ENCODE results near the gene S100A7A.

Gene S100A7A

GRCh38 chr1:153437236-153437635 is 20.9 kb downstream of the S100A7A start:
- Histone ChIP-seq H3K27ac (no peak overlapping the region), H3K9me3 (ENCODE audit: severe bottlenecking) (peaks cover 12% of the 10 kb centered on the region), H3K36me3 (no peaks in the 10 kb centered on the region), H3K27me3 (ENCODE audit: insufficient read depth, low read depth, severe bottlenecking) (peaks cover 92% of the 10 kb centered on the region), H3K4me3 (ENCODE audit: low read depth, low read length) (no peak overlapping the region)
- DNase-seq = no peak
- no peak for TF ChIP-seq CTCF (IDR thresholded peaks at IDR 0.05; ENCODE audit: low read depth, low read length)

- Histone ChIP-seq H3K36me3 (no peaks in the 10 kb centered on the region), H3K4me3 (ENCODE audit: low read depth, low read length) (no peak overlapping the region), H3K27ac (no peak overlapping the region), H3K9me3 (ENCODE audit: severe bottlenecking) (peaks cover 18% of the 10 kb centered on the region), H3K27me3 (ENCODE audit: insufficient read depth, low read depth, severe bottlenecking) (peaks cover 87% of the 10 kb centered on the region)
- no peak for TF ChIP-seq CTCF (IDR thresholded peaks at IDR 0.05; ENCODE audit: low read depth, low read length)
- DNase-seq = no peak
Observed at GRCh38 chr1:153438599-153438998, 22.3 kb downstream of the S100A7A start.

- Histone ChIP-seq H3K27me3 (ENCODE audit: insufficient read depth, low read depth, severe bottlenecking) (peaks cover 87% of the 10 kb centered on the region), H3K27ac (no peak overlapping the region), H3K36me3 (no peaks in the 10 kb centered on the region), H3K9me3 (ENCODE audit: severe bottlenecking) (peaks cover 19% of the 10 kb centered on the region), H3K4me3 (ENCODE audit: low read depth, low read length) (no peak overlapping the region)
- DNase-seq = no peak
- TF ChIP-seq CTCF (IDR thresholded peaks at IDR 0.05; ENCODE audit: low read depth, low read length) = no peak
Observed at GRCh38 chr1:153439273-153439672, 23.0 kb downstream of the S100A7A start.

- no peak for DNase-seq
- Histone ChIP-seq H3K27ac (no peak overlapping the region), H3K27me3 (ENCODE audit: insufficient read depth, low read depth, severe bottlenecking) (peaks cover 83% of the 10 kb centered on the region), H3K36me3 (no peaks in the 10 kb centered on the region), H3K9me3 (ENCODE audit: severe bottlenecking) (peaks cover 16% of the 10 kb centered on the region), H3K4me3 (ENCODE audit: low read depth, low read length) (no peak overlapping the region)
- TF ChIP-seq CTCF (IDR thresholded peaks at IDR 0.05; ENCODE audit: low read depth, low read length) = no peak
Observed at GRCh38 chr1:153441238-153441755, 25.0 kb downstream of the S100A7A start.

GRCh38 chr1:153443486-153443885 is 27.2 kb downstream of the S100A7A start:
- Histone ChIP-seq H3K9me3 (ENCODE audit: severe bottlenecking) (peaks cover 10% of the 10 kb centered on the region), H3K27me3 (ENCODE audit: insufficient read depth, low read depth, severe bottlenecking) (peaks cover 77% of the 10 kb centered on the region), H3K36me3 (no peaks in the 10 kb centered on the region), H3K4me3 (ENCODE audit: low read depth, low read length) (no peak overlapping the region), H3K27ac (no peak overlapping the region)
- DNase-seq = no peak
- no peak for TF ChIP-seq CTCF (IDR thresholded peaks at IDR 0.05; ENCODE audit: low read depth, low read length)

GRCh38 chr1:153444078-153444477 is 27.8 kb downstream of the S100A7A start:
- DNase-seq = no peak
- Histone ChIP-seq H3K36me3 (no peaks in the 10 kb centered on the region), H3K4me3 (ENCODE audit: low read depth, low read length) (no peak overlapping the region), H3K27me3 (ENCODE audit: insufficient read depth, low read depth, severe bottlenecking) (peaks cover 77% of the 10 kb centered on the region), H3K27ac (no peak overlapping the region), H3K9me3 (ENCODE audit: severe bottlenecking) (peaks cover 10% of the 10 kb centered on the region)
- no peak for TF ChIP-seq CTCF (IDR thresholded peaks at IDR 0.05; ENCODE audit: low read depth, low read length)

Data from WERI-Rb-1 (cell line).